ENCODE data around the gene NT5C1A.

NT5C1A gene

GRCh38 chr1:39687243-39687642 lies 15.3 kb upstream of the NT5C1A start:
- TF ChIP-seq CTCF (IDR thresholded peaks at IDR 0.05), result no peak
- no peaks in the 10 kb centered on the region for H3K9me3 ChIP-seq (ENCODE audit: control insufficient read depth, low read length)
- no peak overlapping the region for H3K9ac ChIP-seq
- no peaks in the 10 kb centered on the region for H3K36me3 ChIP-seq (ENCODE audit: control insufficient read depth, insufficient read depth, low read length)
- no peaks in the 10 kb centered on the region for H3K27me3 ChIP-seq (ENCODE audit: control insufficient read depth, insufficient read depth, low read length)
- no peaks in the 10 kb centered on the region for H3K79me2 ChIP-seq
- no peak overlapping the region for H3K27ac ChIP-seq
- no peak overlapping the region for H3K4me3 ChIP-seq (ENCODE audit: low read depth, low read length)
- no peaks in the 10 kb centered on the region for H3K4me1 ChIP-seq
- H2AFZ ChIP-seq, result no peak overlapping the region
- H3K4me2 ChIP-seq (ENCODE audit: low read length), result no peak overlapping the region

GRCh38 chr1:39685071-39685470 lies 13.2 kb upstream of the NT5C1A start:
- no peak overlapping the region for H3K9ac ChIP-seq
- no peaks in the 10 kb centered on the region for H3K27me3 ChIP-seq (ENCODE audit: control insufficient read depth, insufficient read depth, low read length)
- H3K27ac ChIP-seq, result no peak overlapping the region
- no peaks in the 10 kb centered on the region for H3K4me1 ChIP-seq
- no peak overlapping the region for H3K4me2 ChIP-seq (ENCODE audit: low read length)
- TF ChIP-seq CTCF (IDR thresholded peaks at IDR 0.05), result no peak
- H3K79me2 ChIP-seq, result no peaks in the 10 kb centered on the region
- H3K4me3 ChIP-seq (ENCODE audit: low read depth, low read length), result no peak overlapping the region
- no peaks in the 10 kb centered on the region for H3K36me3 ChIP-seq (ENCODE audit: control insufficient read depth, insufficient read depth, low read length)
- H2AFZ ChIP-seq, result no peak overlapping the region
- no peaks in the 10 kb centered on the region for H3K9me3 ChIP-seq (ENCODE audit: control insufficient read depth, low read length)

GRCh38 chr1:39684313-39684664 lies 12.4 kb upstream of the NT5C1A start:
- Histone ChIP-seq H3K27me3 (ENCODE audit: control insufficient read depth, insufficient read depth, low read length) (no peaks in the 10 kb centered on the region), H3K36me3 (ENCODE audit: control insufficient read depth, insufficient read depth, low read length) (no peaks in the 10 kb centered on the region), H2AFZ (no peak overlapping the region), H3K79me2 (no peaks in the 10 kb centered on the region), H3K4me1 (no peaks in the 10 kb centered on the region), H3K9me3 (ENCODE audit: control insufficient read depth, low read length) (no peaks in the 10 kb centered on the region), H3K4me3 (ENCODE audit: low read depth, low read length) (no peak overlapping the region), H3K4me2 (ENCODE audit: low read length) (no peak overlapping the region), H3K27ac (no peak overlapping the region), H3K9ac (no peak overlapping the region)
- TF ChIP-seq CTCF (IDR thresholded peaks at IDR 0.05), result no peak

DNA sequence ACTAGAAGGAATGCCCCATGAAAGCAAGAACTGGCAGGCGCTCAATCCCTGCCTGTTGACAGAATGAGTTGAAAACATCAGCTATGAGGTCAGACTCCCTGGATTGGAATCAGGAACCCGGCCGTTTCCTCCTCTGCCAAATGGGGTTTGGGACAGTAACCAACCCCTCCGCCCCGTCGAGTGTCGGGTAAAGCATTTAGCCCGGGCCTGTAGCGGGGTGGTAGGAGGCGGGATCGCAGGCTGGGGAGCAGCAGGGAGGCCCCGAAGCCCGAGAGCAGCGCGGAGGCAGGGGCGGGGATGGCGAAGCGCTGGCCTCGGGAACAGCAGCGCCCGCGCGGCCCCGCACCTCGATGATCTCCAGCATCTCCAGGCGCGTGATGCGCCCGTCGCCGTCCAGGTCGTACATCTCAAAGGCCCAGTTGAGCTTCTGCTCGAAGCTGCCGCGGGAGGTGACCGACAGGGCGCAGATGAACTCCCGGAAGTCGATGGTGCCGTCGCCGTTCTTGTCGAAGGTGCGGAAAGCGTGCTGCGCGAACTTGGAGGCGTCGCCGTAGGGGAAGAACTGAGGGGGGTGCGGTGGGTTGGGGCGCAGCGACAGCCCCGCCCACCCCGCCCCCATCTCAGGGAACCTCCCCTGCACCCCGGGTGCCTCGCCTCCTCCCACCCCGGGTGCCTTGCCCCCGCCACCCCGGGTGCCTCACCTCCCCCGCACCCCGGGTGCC lies 11.8 kb upstream of the NT5C1A start:
- Histone ChIP-seq H2AFZ (no peak overlapping the region), H3K4me2 (ENCODE audit: low read length) (no peak overlapping the region), H3K9ac (no peak overlapping the region), H3K27me3 (ENCODE audit: control insufficient read depth, insufficient read depth, low read length) (no peaks in the 10 kb centered on the region), H3K79me2 (no peaks in the 10 kb centered on the region), H3K36me3 (ENCODE audit: control insufficient read depth, insufficient read depth, low read length) (no peaks in the 10 kb centered on the region), H3K9me3 (ENCODE audit: control insufficient read depth, low read length) (no peaks in the 10 kb centered on the region), H3K4me3 (ENCODE audit: low read depth, low read length) (no peak overlapping the region), H3K4me1 (no peaks in the 10 kb centered on the region), H3K27ac (no peak overlapping the region)
- TF ChIP-seq CTCF (IDR thresholded peaks at IDR 0.05), result no peak

GRCh38 chr1:39681999-39682398 lies 10.1 kb upstream of the NT5C1A start:
- Histone ChIP-seq H3K27me3 (ENCODE audit: control insufficient read depth, insufficient read depth, low read length) (no peaks in the 10 kb centered on the region), H3K9ac (no peak overlapping the region), H2AFZ (no peak overlapping the region), H3K27ac (no peak overlapping the region), H3K79me2 (no peaks in the 10 kb centered on the region), H3K4me2 (ENCODE audit: low read length) (no peak overlapping the region), H3K4me1 (no peaks in the 10 kb centered on the region), H3K36me3 (ENCODE audit: control insufficient read depth, insufficient read depth, low read length) (no peaks in the 10 kb centered on the region), H3K9me3 (ENCODE audit: control insufficient read depth, low read length) (no peaks in the 10 kb centered on the region), H3K4me3 (ENCODE audit: low read depth, low read length) (no peak overlapping the region)
- no peak for TF ChIP-seq CTCF (IDR thresholded peaks at IDR 0.05)
